ENCODE measurements around the gene SNU13.
"Not testable (repeated sequence)": the region's sequence is repeated elsewhere in the genome, so short reads cannot be mapped to it uniquely, and the experiment has no call there.

SNU13 gene

GRCh38 chr22:41676134-41676533 lies 12.5 kb downstream of the SNU13 start:
- no peak for DNase-seq

GRCh38 chr22:41674846-41675340 lies 13.8 kb downstream of the SNU13 start:
- DNase-seq: no peak

GRCh38 chr22:41672780-41673509 lies 15.7 kb downstream of the SNU13 start:
- no peak for DNase-seq

- DNase-seq: not testable (repeated sequence)
These were observed 16.6 kb downstream of the SNU13 start for GRCh38 chr22:41672096-41672495.

GRCh38 chr22:41668971-41669911 lies 19.4 kb downstream of the SNU13 start:
- no peak for DNase-seq

- DNase-seq: no peak
These were observed 23.7 kb downstream of the SNU13 start for GRCh38 chr22:41664951-41665350.

GRCh38 chr22:41664490-41664889 lies 24.2 kb downstream of the SNU13 start:
- DNase-seq: no peak

- not testable (repeated sequence) for DNase-seq
These were observed 25.1 kb downstream of the SNU13 start for GRCh38 chr22:41663594-41663993.

- DNase-seq: no peak
These were observed 27.0 kb downstream of the SNU13 start for GRCh38 chr22:41661713-41662112.

- no peak for DNase-seq
These were observed 27.6 kb downstream of the SNU13 start for GRCh38 chr22:41661088-41661487.

GRCh38 chr22:41660416-41660815 lies 28.3 kb downstream of the SNU13 start:
- no peak for DNase-seq

- DNase-seq: no peak
These were observed 28.7 kb downstream of the SNU13 start for GRCh38 chr22:41659941-41660340.

GRCh38 chr22:41658869-41659268 lies 29.8 kb downstream of the SNU13 start:
- DNase-seq: no peak

- no peak for DNase-seq
These were observed 31.0 kb downstream of the SNU13 start for GRCh38 chr22:41657709-41658108.

- DNase-seq: no peak
These were observed 32.1 kb downstream of the SNU13 start for GRCh38 chr22:41656556-41656955.

- no peak for DNase-seq
These were observed 34.3 kb downstream of the SNU13 start for GRCh38 chr22:41654322-41654721.

GRCh38 chr22:41650821-41651220 lies 37.8 kb downstream of the SNU13 start:
- DNase-seq: no peak

GRCh38 chr22:41650229-41650628 lies 38.4 kb downstream of the SNU13 start:
- DNase-seq: no peak

- no peak for DNase-seq
These were observed 40.2 kb downstream of the SNU13 start for GRCh38 chr22:41648432-41648831.

- DNase-seq: no peak
These were observed 40.9 kb downstream of the SNU13 start for GRCh38 chr22:41647771-41648170.

GRCh38 chr22:41642331-41643110 lies 46.1 kb downstream of the SNU13 start:
- no peak for DNase-seq

GRCh38 chr22:41641854-41642253 lies 46.8 kb downstream of the SNU13 start:
- no peak for DNase-seq

- no peak for DNase-seq
These were observed 49.9 kb downstream of the SNU13 start for GRCh38 chr22:41638748-41639147.

All from NCI-H2107 (cell line).